GM12891 (cell line): ENCODE results near the gene UBE2J2.

Source experiments
- POLR2A ChIP-seq: IDR thresholded peaks from 2 replicates; pipeline ENCODE4 v1.6.1; 2011; ENCODE audit warnings: low read depth, low read length, control low read depth
- POLR2AphosphoS5 ChIP-seq: IDR thresholded peaks from 2 replicates; pipeline ENCODE4 v1.6.1; 2011; ENCODE audit warnings: low read depth, low read length, control low read depth

DNA sequence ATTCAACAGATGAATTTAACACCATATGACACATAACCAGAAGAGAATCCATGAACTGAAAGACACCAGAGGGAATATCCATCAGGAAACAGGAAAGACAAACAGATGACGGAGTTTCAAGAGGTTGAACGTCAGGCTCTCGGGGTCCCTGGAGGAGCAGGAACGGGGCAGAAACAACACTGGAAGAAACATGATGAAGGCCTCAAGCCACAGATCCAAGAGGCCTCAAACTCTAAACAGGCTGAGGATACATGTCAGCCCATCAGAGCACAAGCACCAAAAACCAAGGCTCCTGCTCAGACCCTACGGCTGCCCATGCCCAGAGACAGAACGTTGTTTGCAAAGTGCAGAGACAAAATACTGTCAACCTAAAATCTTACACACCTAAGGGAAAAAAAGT lies 43.8 kb upstream of the UBE2J2 start:
- TF ChIP-seq POLR2AphosphoS5 (no peak), POLR2A (no peak)
